WTC11 (cell line): ENCODE measurements around the gene HHIPL1. TPM values are rescaled to one million over a fixed set of nuclear protein-coding genes. Genes with fewer than 3 reads are reported as not detected.

Experiments used
- ATAC-seq: fragments of 200-7000 bp; cut with Tn5 transposase; 2 replicates; pipeline ENCODE4 v1.10.0; 2021; ENCODE audit warnings: mild to moderate bottlenecking, moderate library complexity
- CTCF ChIA-PET: fragments of 300-600 bp; sonication (Branson Sonifier 250); formaldehyde crosslinking; loops from one replicate; lab custom pipeline; 2021; ENCODE audit warnings: antibody characterized with exemption; lab: Charles Lee
- POLR2A ChIA-PET: fragments of 350-600 bp; sonication (Branson Sonifier 250); formaldehyde crosslinking; loops from one replicate; lab custom pipeline; 2021; ENCODE audit warnings: antibody characterized with exemption; lab: Charles Lee
- DNase-seq: peaks from one replicate; pipeline ENCODE4 v3.0.0; 2021; ENCODE audit warnings: low spot score
- H3K27ac Mint-ChIP-seq: 2 replicates; pipeline ENCODE4 v1.8.0; 2021; ENCODE audit warnings: mixed read lengths
- H3K27me3 Mint-ChIP-seq: 2 replicates; pipeline ENCODE4 v1.8.0; 2021; ENCODE audit warnings: low read depth, mild to moderate bottlenecking, moderate library complexity, mixed read lengths
- H3K36me3 Mint-ChIP-seq: 2 replicates; pipeline ENCODE4 v1.8.0; 2021; ENCODE audit warnings: mixed read lengths
- H3K4me1 Mint-ChIP-seq: 2 replicates; pipeline ENCODE4 v1.8.0; 2022; ENCODE audit warnings: mixed read lengths
- H3K4me3 Mint-ChIP-seq: 2 replicates; pipeline ENCODE4 v1.8.0; 2021; ENCODE audit warnings: mild to moderate bottlenecking, moderate library complexity, mixed read lengths
- H3K9me3 Mint-ChIP-seq: 2 replicates; pipeline ENCODE4 v1.8.0; 2021; ENCODE audit warnings: mixed read lengths
- AFF4 ChIP-seq: sonication (generic); formaldehyde crosslinking; IDR thresholded peaks from 2 replicates; pipeline ENCODE4 v1.8.1; 2023; ENCODE audit warnings: mild to moderate bottlenecking, missing genetic modification reagents, borderline replicate concordance
- AR ChIP-seq: fragments of 250-450 bp; sonication (Bioruptor Pico); IDR thresholded peaks from 2 replicates; pipeline ENCODE4 v1.9.0; 2021; ENCODE audit warnings: mild to moderate bottlenecking
- CTCF ChIP-seq: fragments of 200-600 bp; IDR thresholded peaks from 2 replicates; pipeline ENCODE4 v1.8.0; 2022; ENCODE audit warnings: antibody characterized with exemption
- ESRRA ChIP-seq: sonication (generic); formaldehyde crosslinking; IDR thresholded peaks from 2 replicates; pipeline ENCODE4 v1.8.1; 2022; ENCODE audit warnings: mild to moderate bottlenecking, missing genetic modification reagents, borderline replicate concordance
- ETV6 ChIP-seq: sonication (generic); formaldehyde crosslinking; IDR thresholded peaks from 2 replicates; pipeline ENCODE4 v1.8.1; 2022; ENCODE audit warnings: mild to moderate bottlenecking, missing genetic modification reagents
- FOXJ3 ChIP-seq: sonication (generic); formaldehyde crosslinking; IDR thresholded peaks from 2 replicates; pipeline ENCODE4 v1.9.0; 2021; ENCODE audit warnings: missing genetic modification reagents, mild to moderate bottlenecking, borderline replicate concordance
- FOXK1 ChIP-seq: sonication (generic); formaldehyde crosslinking; IDR thresholded peaks from 2 replicates; pipeline ENCODE4 v1.8.0; 2022; ENCODE audit warnings: mild to moderate bottlenecking, moderate library complexity, missing genetic modification reagents
- GABPB1 ChIP-seq: sonication (generic); formaldehyde crosslinking; IDR thresholded peaks from 2 replicates; pipeline ENCODE4 v1.8.1; 2023; ENCODE audit warnings: mild to moderate bottlenecking, missing genetic modification reagents
- GTF2I ChIP-seq: fragments of 250-450 bp; sonication (Bioruptor Pico); conservative IDR thresholded peaks from 2 replicates; pipeline ENCODE4 v1.4.0; 2021; ENCODE audit warnings: mild to moderate bottlenecking
- JAZF1 ChIP-seq: fragments of 250-450 bp; sonication (Bioruptor Pico); IDR thresholded peaks from 2 replicates; pipeline ENCODE4 v1.9.0; 2021; ENCODE audit warnings: moderate library complexity, mild to moderate bottlenecking, inconsistent platforms
- MLX ChIP-seq: sonication (generic); formaldehyde crosslinking; IDR thresholded peaks from 2 replicates; pipeline ENCODE4 v1.8.1; 2023; ENCODE audit warnings: mild to moderate bottlenecking, missing genetic modification reagents, moderate library complexity
- OVOL2 ChIP-seq: fragments of 250-450 bp; sonication (Bioruptor Pico); IDR thresholded peaks from 2 replicates; pipeline ENCODE4 v1.9.0; 2021; ENCODE audit warnings: mild to moderate bottlenecking, borderline replicate concordance
- TEAD1 ChIP-seq: sonication (generic); formaldehyde crosslinking; IDR thresholded peaks from 2 replicates; pipeline ENCODE4 v1.8.0; 2022; ENCODE audit warnings: mild to moderate bottlenecking, missing genetic modification reagents
- TP53 ChIP-seq: sonication (generic); formaldehyde crosslinking; IDR thresholded peaks from 2 replicates; pipeline ENCODE4 v1.8.1; 2023; ENCODE audit warnings: mild to moderate bottlenecking, missing genetic modification reagents
- ZMAT4 ChIP-seq: fragments of 250-450 bp; sonication (Bioruptor Pico); IDR thresholded peaks from 2 replicates; pipeline ENCODE4 v1.9.0; 2021; ENCODE audit warnings: mild to moderate bottlenecking
- ZNF281 ChIP-seq: sonication (generic); formaldehyde crosslinking; IDR thresholded peaks from 2 replicates; pipeline ENCODE4 v1.8.0; 2023; ENCODE audit warnings: mild to moderate bottlenecking, missing genetic modification reagents
- ZNF532 ChIP-seq: fragments of 250-450 bp; sonication (Bioruptor Pico); IDR thresholded peaks from 2 replicates; pipeline ENCODE4 v1.9.0; 2021; ENCODE audit warnings: mild to moderate bottlenecking, borderline replicate concordance
- total RNA-seq: library from RNA; stranded (reverse); gene quantifications from 3 replicates; pipeline ENCODE4 v1.2.3, GENCODE V29; 2021

HHIPL1 gene
- total RNA-seq, 1 experiment from 2014 or later = 1.5 TPM

GRCh38 chr14:99691111-99691885 lies 46.4 kb downstream of the HHIPL1 start:
- Mint-ChIP-seq H3K27ac (no peak overlapping the region), H3K27me3 (peaks cover 3% of the 10 kb centered on the region; the same call in 1 of the 2 replicates), H3K36me3 (no peaks in the 10 kb centered on the region), H3K9me3 (no peaks in the 10 kb centered on the region), H3K4me3 (no peak overlapping the region), H3K4me1 (peaks cover 15% of the 10 kb centered on the region)
- POLR2A ChIA-PET = no interaction called here
- DNase-seq (no peak), ATAC-seq (no peak)
- no peak for TF ChIP-seq JAZF1 (CRISPR knock-in tag)
- no peak for TF ChIP-seq GTF2I (CRISPR knock-in tag)
- TF ChIP-seq ESRRA (CRISPR knock-in tag) = no peak
- no peak for TF ChIP-seq ZNF281 (CRISPR knock-in tag)
- no peak for TF ChIP-seq TEAD1 (CRISPR knock-in tag)
- CTCF ChIA-PET = no interaction called here

- Mint-ChIP-seq H3K4me1 (0 out of 2 replicates have a peak, but pooled peaks cover under 1% of the 10 kb centered on the region), H3K27ac (no peak overlapping the region), H3K4me3 (no peak overlapping the region), H3K27me3 (no peaks in the 10 kb centered on the region), H3K9me3 (no peaks in the 10 kb centered on the region), H3K36me3 (no peaks in the 10 kb centered on the region)
- CTCF ChIA-PET = no interaction called here
- POLR2A ChIA-PET = no interaction called here
- ATAC-seq (no peak), DNase-seq (no peak)
- TF ChIP-seq TP53 (CRISPR knock-in tag) = no peak
- TF ChIP-seq FOXJ3 = no peak
- TF ChIP-seq FOXK1 (CRISPR knock-in tag) = no peak
- no peak for TF ChIP-seq ZNF532 (CRISPR knock-in tag)
- TF ChIP-seq ETV6 = no peak
- TF ChIP-seq AR = no peak
- no peak for TF ChIP-seq MLX (CRISPR knock-in tag)
- TF ChIP-seq ZMAT4 (CRISPR knock-in tag) = no peak
- no peak for TF ChIP-seq GABPB1
- no peak for TF ChIP-seq OVOL2
- TF ChIP-seq AFF4 (CRISPR knock-in tag) = no peak
- no peak for TF ChIP-seq CTCF
Measured at GRCh38 chr14:99693918-99694317, 49.0 kb downstream of the HHIPL1 start.
